Right hindlimb (tissue), 1 donor: ENCODE data around the gene MFAP2.

ENCODE experiments used
- DNase-seq: peaks from one replicate; pipeline ENCODE4 v3.0.0-alpha.2; 2018

MFAP2 gene

GRCh38 chr1:17007121-17007520 is 26.7 kb upstream of the MFAP2 start:
- DNase-seq = no peak

GRCh38 chr1:17005365-17005740 is 24.9 kb upstream of the MFAP2 start:
- DNase-seq = no peak

GRCh38 chr1:17004466-17005364 is 24.3 kb upstream of the MFAP2 start:
- DNase-seq = no peak

- DNase-seq = no peak
Observed at GRCh38 chr1:17002524-17002902, 22.1 kb upstream of the MFAP2 start.

GRCh38 chr1:17001760-17002523 is 21.5 kb upstream of the MFAP2 start:
- no peak for DNase-seq

- no peak for DNase-seq
Observed at GRCh38 chr1:16999863-17000262, 19.4 kb upstream of the MFAP2 start.

GRCh38 chr1:16998589-16998988 is 18.2 kb upstream of the MFAP2 start:
- no peak for DNase-seq

- no peak for DNase-seq
Observed at GRCh38 chr1:16996845-16997244, 16.4 kb upstream of the MFAP2 start.

- DNase-seq = no peak
Observed at GRCh38 chr1:16993521-16994038, 13.2 kb upstream of the MFAP2 start.

GRCh38 chr1:16992675-16993074 is 12.3 kb upstream of the MFAP2 start:
- no peak for DNase-seq

- DNase-seq = no peak
Observed at GRCh38 chr1:16992102-16992501, 11.7 kb upstream of the MFAP2 start.

- DNase-seq = no peak
Observed at GRCh38 chr1:16991571-16991970, 11.2 kb upstream of the MFAP2 start.

GRCh38 chr1:16989676-16990391 is 9.4 kb upstream of the MFAP2 start:
- DNase-seq = no peak

- no peak for DNase-seq
Observed at GRCh38 chr1:16988210-16988609, 7.8 kb upstream of the MFAP2 start.

GRCh38 chr1:16986962-16987361 is 6.5 kb upstream of the MFAP2 start:
- DNase-seq = no peak

GRCh38 chr1:16986560-16986959 is 6.1 kb upstream of the MFAP2 start:
- DNase-seq = no peak

GRCh38 chr1:16986113-16986512 is 5.7 kb upstream of the MFAP2 start:
- no peak for DNase-seq

- peak; percentile 87 for DNase-seq
Observed at GRCh38 chr1:16984717-16985116, 4.3 kb upstream of the MFAP2 start.

- no peak for DNase-seq
Observed at GRCh38 chr1:16983649-16984048, 3.2 kb upstream of the MFAP2 start.

- DNase-seq = no peak
Observed at GRCh38 chr1:16982902-16983301, 2.5 kb upstream of the MFAP2 start.

GRCh38 chr1:16981269-16981849 is 939 bp upstream of the MFAP2 start:
- DNase-seq = no peak

GRCh38 chr1:16979475-16980327 is 719 bp downstream of the MFAP2 start:
- peak; percentile 64 for DNase-seq
